ENCODE data around the gene LRRC8E. TPM values are rescaled to one million over a fixed set of nuclear protein-coding genes. Genes with fewer than 3 reads are reported as not detected.

The LRRC8E gene
- total RNA-seq, 4 donors from 2014 or later: 27.3 to 31.8 (median 29.8) TPM

GRCh38 chr19:7868326-7868670 lies 20.0 kb upstream of the LRRC8E start:
- intact Hi-C loops (cut with DNase I; ENCODE audit: low total_unique reads): no loop called here
- no peak overlapping the region for H3K4me3 ChIP-seq (ENCODE audit: low read depth, poor library complexity, severe bottlenecking)
- WGBS, 2 donors: 9 to 22% methylated on average over 17 to 21 of the region's 21 CpGs
- TF ChIP-seq POLR2A (IDR thresholded peaks at IDR 0.05) (no peak), CTCF (IDR thresholded peaks at IDR 0.05) (no peak)
- no peak for DNase-seq (ENCODE audit: low spot score in 2 of 2)

- peak; percentile 56 to 94 for DNase-seq (ENCODE audit: low spot score in 2 of 2)
Observed at GRCh38 chr19:7868671-7869452, 19.4 kb upstream of the LRRC8E start.

GRCh38 chr19:7869453-7869909 lies 18.8 kb upstream of the LRRC8E start:
- peak in 1 of 2 donors; percentile 93 for DNase-seq (ENCODE audit: low spot score in 2 of 2)
- intact Hi-C loops (cut with DNase I; ENCODE audit: low total_unique reads): no loop called here
- TF ChIP-seq POLR2A (IDR thresholded peaks at IDR 0.05): no peak
- TF ChIP-seq CTCF (IDR thresholded peaks at IDR 0.05): no peak
- peak overlapping the region; percentile 29 for H3K4me3 ChIP-seq (ENCODE audit: low read depth, poor library complexity, severe bottlenecking)
- WGBS, 2 donors: 0 to 1% methylated on average over 12 to 16 of the region's 47 CpGs

More at GRCh38 chr19:7868671-7869452, 19.4 kb upstream of the LRRC8E start:
- intact Hi-C loops (cut with DNase I; ENCODE audit: low total_unique reads): no loop called here
- no peak overlapping the region for H3K4me3 ChIP-seq (ENCODE audit: low read depth, poor library complexity, severe bottlenecking)
- TF ChIP-seq POLR2A (IDR thresholded peaks at IDR 0.05): no peak
- TF ChIP-seq CTCF (IDR thresholded peaks at IDR 0.05): no peak
- WGBS, 2 donors: 1 to 4% methylated on average over 38 to 48 of the region's 67 CpGs

GRCh38 chr19:7869910-7870511 lies 18.3 kb upstream of the LRRC8E start:
- TF ChIP-seq CTCF (IDR thresholded peaks at IDR 0.05): no peak
- TF ChIP-seq POLR2A (IDR thresholded peaks at IDR 0.05): no peak
- H3K4me3 ChIP-seq (ENCODE audit: low read depth, poor library complexity, severe bottlenecking): peak overlapping the region; percentile 29
- intact Hi-C loops (cut with DNase I; ENCODE audit: low total_unique reads): no loop called here
- 12 to 27% methylated on average over 24 to 28 of the region's 30 CpGs for WGBS, 2 donors
- no peak for DNase-seq (ENCODE audit: low spot score in 2 of 2)

GRCh38 chr19:7870571-7871436 lies 17.5 kb upstream of the LRRC8E start:
- TF ChIP-seq CTCF (IDR thresholded peaks at IDR 0.05): no peak
- no peak for TF ChIP-seq POLR2A (IDR thresholded peaks at IDR 0.05)
- peak in 1 of 2 donors; percentile 55 for DNase-seq (ENCODE audit: low spot score in 2 of 2)
- WGBS, 2 donors: 41 to 55% methylated on average over 11 of the region's 11 CpGs
- intact Hi-C loops (cut with DNase I; ENCODE audit: low total_unique reads): no loop called here
- H3K4me3 ChIP-seq (ENCODE audit: low read depth, poor library complexity, severe bottlenecking): no peak overlapping the region
